Right lobe of liver (tissue), 4 donors: ENCODE results near the gene TRPC4AP.
"Not testable (repeated sequence)": the region's sequence is repeated elsewhere in the genome, so short reads cannot be mapped to it uniquely, and the experiment has no call there.

Experiments
- CTCF ChIP-seq, 4 donors: fragments of 200-600 bp in 3 of 4; fragments of 450-650 bp in 1 of 4; IDR thresholded peaks; one replicate each; pipeline versions ENCODE4 v1.5.1 to v1.8.0; 2016 to 2022; ENCODE audit warnings: antibody characterized with exemption in 4 of 4, mild to moderate bottlenecking in 2 of 4
- POLR2A ChIP-seq: fragments of 450-650 bp; IDR thresholded peaks from one replicate; pipeline ENCODE4 v1.6.1; 2017; ENCODE audit warnings: antibody characterized with exemption, mild to moderate bottlenecking
- donor health status: DM: no; HTN: no; CAD: no.
- donor health status: DM: no; HTN: no; CAD: no.
- donor health status: DM: no; HTN: yes; CAD: no.

- TF ChIP-seq CTCF (IDR thresholded peaks at IDR 0.05); POLR2A: not testable (repeated sequence)
These were observed 21.0 kb downstream of the TRPC4AP start for GRCh38 chr20:35071436-35072153.
